ENCODE results near the gene SDF2.

DNA sequence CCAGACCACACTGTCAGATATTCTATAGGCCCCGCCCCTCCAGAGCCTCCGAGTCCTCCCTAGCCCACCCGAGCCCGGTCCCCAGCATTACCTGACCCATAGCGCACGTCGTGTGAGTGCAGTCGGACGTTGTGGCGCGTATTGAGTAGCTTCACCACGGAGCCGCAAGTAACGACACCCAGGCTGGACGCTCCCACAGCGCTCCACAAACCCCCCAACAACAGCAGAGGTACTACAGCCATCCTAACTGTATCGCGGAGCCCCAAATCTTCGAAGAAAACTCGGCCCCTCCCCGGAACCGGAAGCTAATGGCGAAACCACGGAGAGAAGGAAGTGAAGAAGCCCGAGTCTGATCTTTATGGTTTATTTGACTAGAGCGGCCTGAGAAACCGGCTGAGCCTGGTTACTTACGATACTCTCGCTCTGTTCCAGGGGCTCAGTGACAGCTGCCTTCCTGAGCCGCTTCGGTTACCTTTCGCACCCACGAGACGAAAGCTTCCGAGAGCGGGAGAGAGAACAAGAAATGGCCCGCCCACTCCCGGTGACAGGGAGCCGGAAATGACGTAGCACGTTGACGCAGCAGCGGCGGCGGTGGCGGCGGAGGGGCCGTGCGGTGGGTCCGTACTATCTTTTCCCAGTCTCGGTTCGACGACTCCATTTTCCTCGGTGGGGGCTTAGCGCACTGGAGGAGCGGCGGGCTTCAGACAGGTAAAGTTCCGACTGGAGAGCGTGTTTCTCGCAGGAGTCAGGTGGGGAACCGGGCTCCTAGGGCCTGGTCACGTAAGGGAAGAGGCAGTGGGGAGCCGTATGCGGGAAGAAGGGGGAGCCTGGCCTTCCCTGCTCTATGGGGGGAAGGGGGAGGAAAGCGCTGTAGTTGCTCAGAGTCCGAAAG is at the start of gene SDF2, which contains the start of gene SUPT6H:
- no peak for TF ChIP-seq CTCF (IDR thresholded peaks at IDR 0.05)
- peak in 3 of 4 donors; percentile 45 to 90 (median 69) for TF ChIP-seq POLR2A (IDR thresholded peaks at IDR 0.05)

Data from esophagus squamous epithelium (tissue), 4 donors.